HEK293 (cell line): ENCODE measurements around the gene WSCD2.

Source experiments
- CTCF ChIA-PET: fragments of 350-600 bp; formaldehyde crosslinking; extraction: SDS; loops from one replicate; lab custom pipeline; 2021; ENCODE audit warnings: antibody characterized with exemption; lab: Yijun Ruan, JAX
- POLR2A ChIA-PET: fragments of 300-600 bp; formaldehyde crosslinking; extraction: SDS; loops from one replicate; lab custom pipeline; 2020; ENCODE audit warnings: antibody characterized with exemption, inconsistent platforms; lab: Yijun Ruan, JAX
- H3K27ac ChIP-seq: fragments of 200-500 bp; sonication (Bioruptor generic); 2 replicates; pipeline ENCODE4 v1.5.1; 2014; ENCODE audit warnings: low read depth, low read length, control low read depth, inconsistent platforms; ENCODE audit errors: extremely low read depth
- H3K36me3 ChIP-seq, 2 experiments: fragments of 200-500 bp in 1 of 2; sonication (Bioruptor generic) in 1 of 2; 1 replicate in 1 of 2; 2 replicates in 1 of 2; pipeline ENCODE4 v1.5.1; 2014 to 2017; ENCODE audit warnings: inconsistent platforms in 2 of 2, low read length in 2 of 2; ENCODE audit not compliant: control insufficient read depth in 2 of 2, insufficient read depth in 1 of 2
- H3K4me1 ChIP-seq: fragments of 200-500 bp; sonication (Bioruptor generic); 2 replicates; pipeline ENCODE4 v1.5.1; 2014; ENCODE audit warnings: mild to moderate bottlenecking, low read length, inconsistent platforms; ENCODE audit not compliant: control insufficient read depth, insufficient read depth
- H3K4me3 ChIP-seq: 2 replicates; pipeline ENCODE4 v1.5.1; 2011; ENCODE audit warnings: low read depth, mild to moderate bottlenecking, control low read depth, low read length, moderate library complexity
- H3K9me3 ChIP-seq: fragments of 200-500 bp; sonication (Bioruptor generic); 2 replicates; pipeline ENCODE4 v1.5.1; 2014; ENCODE audit warnings: low read depth, low read length, inconsistent platforms; ENCODE audit not compliant: control insufficient read depth, insufficient read depth
- ATF2 ChIP-seq: fragments of 450-650 bp; formaldehyde crosslinking; IDR thresholded peaks from 2 replicates; pipeline ENCODE4 v1.5.1; 2016; ENCODE audit warnings: missing biosample characterization, missing genetic modification characterization, low read depth
- BCL6B ChIP-seq: fragments of 450-650 bp; formaldehyde crosslinking; IDR thresholded peaks from 2 replicates; pipeline ENCODE4 v1.5.1; 2017; ENCODE audit warnings: missing biosample characterization, missing genetic modification characterization
- EGR2 ChIP-seq: fragments of 450-650 bp; formaldehyde crosslinking; IDR thresholded peaks from 2 replicates; pipeline ENCODE4 v1.5.1; 2016; ENCODE audit warnings: low read depth, missing biosample characterization, missing genetic modification characterization
- GFI1B ChIP-seq: fragments of 450-650 bp; formaldehyde crosslinking; IDR thresholded peaks from 2 replicates; pipeline ENCODE4 v1.5.1; 2016; ENCODE audit warnings: missing biosample characterization, missing genetic modification characterization
- KLF10 ChIP-seq: fragments of 450-650 bp; IDR thresholded peaks from 2 replicates; pipeline ENCODE4 v1.5.1; 2018; ENCODE audit warnings: missing biosample characterization, mild to moderate bottlenecking, missing genetic modification characterization
- ZBTB11 ChIP-seq: fragments of 450-650 bp; formaldehyde crosslinking; conservative IDR thresholded peaks from 2 replicates; pipeline ENCODE4 v1.5.1; 2016; ENCODE audit warnings: low read depth, missing biosample characterization, missing genetic modification characterization
- ZBTB7A ChIP-seq: fragments of 450-650 bp; formaldehyde crosslinking; IDR thresholded peaks from 2 replicates; pipeline ENCODE4 v1.5.1; 2016; ENCODE audit warnings: low read depth, missing biosample characterization, missing genetic modification characterization
- ZNF354C ChIP-seq: fragments of 450-650 bp; formaldehyde crosslinking; IDR thresholded peaks from 2 replicates; pipeline ENCODE4 v1.5.1; 2016; ENCODE audit warnings: missing biosample characterization, missing genetic modification characterization, low read depth, borderline replicate concordance
- ZNF426 ChIP-seq: fragments of 450-650 bp; formaldehyde crosslinking; IDR thresholded peaks from 2 replicates; pipeline ENCODE4 v1.5.1; 2017; ENCODE audit warnings: missing biosample characterization, missing genetic modification characterization, mild to moderate bottlenecking, inconsistent platforms, moderate library complexity
- ZNF510 ChIP-seq: fragments of 450-650 bp; formaldehyde crosslinking; IDR thresholded peaks from 2 replicates; pipeline ENCODE4 v1.5.1; 2018; ENCODE audit warnings: mild to moderate bottlenecking, missing genetic modification characterization, missing biosample characterization; ENCODE audit not compliant: insufficient replicate concordance
- ZNF513 ChIP-seq: fragments of 450-650 bp; IDR thresholded peaks from 2 replicates; pipeline ENCODE4 v1.5.1; 2018; ENCODE audit warnings: missing biosample characterization, missing genetic modification characterization
- ZNF518A ChIP-seq: fragments of 450-650 bp; formaldehyde crosslinking; conservative IDR thresholded peaks from 2 replicates; pipeline ENCODE4 v1.5.1; 2016; ENCODE audit warnings: low read depth, missing biosample characterization, missing genetic modification characterization
- ZNF626 ChIP-seq: fragments of 450-650 bp; sonication (Bioruptor Pico); formaldehyde crosslinking; IDR thresholded peaks from 2 replicates; pipeline ENCODE4 v1.5.1; 2018; ENCODE audit warnings: missing biosample characterization, missing genetic modification characterization, inconsistent platforms
- ZNF704 ChIP-seq: fragments of 450-650 bp; formaldehyde crosslinking; IDR thresholded peaks from 2 replicates; pipeline ENCODE4 v1.5.1; 2016; ENCODE audit warnings: missing biosample characterization, missing genetic modification characterization
- ZSCAN30 ChIP-seq: fragments of 450-650 bp; IDR thresholded peaks from 2 replicates; pipeline ENCODE4 v1.5.1; 2018; ENCODE audit warnings: missing biosample characterization, mild to moderate bottlenecking, missing genetic modification characterization, moderate library complexity

Gene WSCD2

GRCh38 chr12:108104657-108105056 is 24.4 kb upstream of the WSCD2 start (continued):
- TF ChIP-seq ZNF510 (tag by site-specific recombination) (no peak), ZBTB11 (tag by site-specific recombination) (no peak)

- Histone ChIP-seq H3K9me3 (no peaks in the 10 kb centered on the region), H3K27ac (no peak overlapping the region), H3K36me3 (no peaks in the 10 kb centered on the region), H3K4me1 (no peaks in the 10 kb centered on the region), H3K4me3 (no peak overlapping the region)
- ChIA-PET POLR2A (no interaction called here), CTCF (no interaction called here)
- TF ChIP-seq ZNF518A (no peak), ZNF513 (tag by site-specific recombination) (no peak), KLF10 (tag by site-specific recombination) (no peak)
Observed at GRCh38 chr12:108106599-108106998, 22.5 kb upstream of the WSCD2 start.

GRCh38 chr12:108107293-108107692 is 21.8 kb upstream of the WSCD2 start:
- ChIA-PET POLR2A (no interaction called here), CTCF (no interaction called here)
- Histone ChIP-seq H3K4me1 (no peaks in the 10 kb centered on the region), H3K9me3 (no peaks in the 10 kb centered on the region), H3K36me3 (no peaks in the 10 kb centered on the region), H3K27ac (no peak overlapping the region), H3K4me3 (no peak overlapping the region)
- TF ChIP-seq ZNF426 (tag by site-specific recombination), result no peak
- no peak for TF ChIP-seq ZNF354C (tag by site-specific recombination)
- TF ChIP-seq EGR2 (tag by site-specific recombination), result no peak
- TF ChIP-seq GFI1B (tag by site-specific recombination), result no peak
- TF ChIP-seq ZBTB7A (tag by site-specific recombination), result no peak
- no peak for TF ChIP-seq BCL6B (tag by site-specific recombination)
- no peak for TF ChIP-seq ZNF626
- TF ChIP-seq ZSCAN30 (tag by site-specific recombination), result no peak
- no peak for TF ChIP-seq ZNF704 (tag by site-specific recombination)
- TF ChIP-seq ATF2, result no peak
